ENCODE data around the gene ZFP57. TPM values are rescaled to one million over a fixed set of nuclear protein-coding genes. Genes with fewer than 3 reads are reported as not detected.

Gene ZFP57
- total RNA-seq, 2 donors from 2014 or later, result 0.57 to 1.7 TPM

GRCh38 chr6:29647927-29648642, 32.9 kb downstream of the ZFP57 start:
- peak in 2 of 4 experiments; percentile 42 to 43 for TF ChIP-seq CTCF (IDR thresholded peaks at IDR 0.05)
- no peak for TF ChIP-seq POLR2A (IDR thresholded peaks at IDR 0.05)
- Histone ChIP-seq H3K27me3 (replicated peaks; ENCODE audit: insufficient read depth) (no peaks in the 10 kb centered on the region), H3K4me1 (replicated peaks) (no peaks in the 10 kb centered on the region), H3K4me3 (no peak overlapping the region), H3K27ac (no peak overlapping the region), H3K9me3 (no peaks in the 10 kb centered on the region), H3K36me3 (no peaks in the 10 kb centered on the region)
- WGBS, result 92% methylated on average over 23 of the region's 23 CpGs
- no peak for DNase-seq (ENCODE audit: low spot score)
- intact Hi-C loops (cut with DNase I), result no loop called here

GRCh38 chr6:29641430-29642148, 39.4 kb downstream of the ZFP57 start:
- WGBS, result 35% methylated on average over 3 of the region's 3 CpGs
- Histone ChIP-seq H3K9me3 (no peaks in the 10 kb centered on the region), H3K36me3 (no peaks in the 10 kb centered on the region), H3K4me1 (replicated peaks) (no peaks in the 10 kb centered on the region), H3K27ac (no peak overlapping the region), H3K27me3 (replicated peaks; ENCODE audit: insufficient read depth) (no peaks in the 10 kb centered on the region), H3K4me3 (no peak overlapping the region)
- no peak for DNase-seq (ENCODE audit: low spot score)
- intact Hi-C loops (cut with DNase I), result no loop called here
- TF ChIP-seq CTCF (IDR thresholded peaks at IDR 0.05) (no peak), POLR2A (IDR thresholded peaks at IDR 0.05) (no peak), POLR2AphosphoS5 (IDR thresholded peaks at IDR 0.05) (no peak)

- Histone ChIP-seq H3K36me3 (no peaks in the 10 kb centered on the region), H3K9me3 (no peaks in the 10 kb centered on the region), H3K27me3 (replicated peaks; ENCODE audit: insufficient read depth) (no peaks in the 10 kb centered on the region), H3K4me1 (replicated peaks) (no peaks in the 10 kb centered on the region), H3K4me3 (no peak overlapping the region), H3K27ac (no peak overlapping the region)
- TF ChIP-seq POLR2AphosphoS5 (IDR thresholded peaks at IDR 0.05), result no peak
- no peak for TF ChIP-seq CTCF (IDR thresholded peaks at IDR 0.05)
- no peak for TF ChIP-seq POLR2A (IDR thresholded peaks at IDR 0.05)
- WGBS, result 94% methylated on average over 9 of the region's 9 CpGs
- intact Hi-C loops (cut with DNase I), result no loop called here
- DNase-seq (ENCODE audit: low spot score), result no peak
These were observed 43.7 kb downstream of the ZFP57 start for GRCh38 chr6:29637247-29637646.

GRCh38 chr6:29633534-29633905, 47.4 kb downstream of the ZFP57 start:
- no peak for TF ChIP-seq POLR2A (IDR thresholded peaks at IDR 0.05)
- no peak for TF ChIP-seq CTCF (IDR thresholded peaks at IDR 0.05)
- TF ChIP-seq POLR2AphosphoS5 (IDR thresholded peaks at IDR 0.05), result no peak
- H3K4me1 ChIP-seq (replicated peaks), result no peaks in the 10 kb centered on the region
- 1% methylated on average over 9 of the region's 9 CpGs for WGBS
- no peaks in the 10 kb centered on the region for H3K9me3 ChIP-seq
- H3K27me3 ChIP-seq (replicated peaks; ENCODE audit: insufficient read depth), result no peaks in the 10 kb centered on the region
- H3K36me3 ChIP-seq, result no peaks in the 10 kb centered on the region
- peak overlapping the region; percentile 64 to 65 for H3K4me3 ChIP-seq
- no peak for DNase-seq (ENCODE audit: low spot score)
- H3K27ac ChIP-seq, result peak overlapping the region; percentile 82 to 86
- intact Hi-C loops (cut with DNase I), result no loop called here
